ENCODE results near the gene GNG7.

DNA sequence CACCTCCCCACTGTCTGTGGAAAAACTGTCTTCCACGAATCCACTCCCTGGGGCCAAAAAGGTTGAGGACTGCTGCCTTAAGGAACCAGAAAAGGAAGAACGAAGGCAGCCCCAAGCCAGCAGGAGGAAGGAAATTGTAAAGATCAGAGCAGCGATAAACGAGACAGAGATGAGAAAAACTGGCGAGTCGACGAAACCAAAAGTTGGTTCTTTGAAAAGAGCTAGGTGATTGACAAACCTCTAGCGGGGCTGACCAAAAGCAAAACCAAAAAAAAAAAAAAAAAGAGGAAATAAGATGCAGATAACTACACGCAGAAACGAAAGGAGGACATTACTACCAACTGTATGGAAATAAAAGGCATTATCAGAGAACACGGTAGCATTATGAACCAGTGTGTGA lies 149.6 kb downstream of the GNG7 start:
- TF ChIP-seq POLR2AphosphoS5 (IDR thresholded peaks at IDR 0.05; ENCODE audit: low read depth, low read length) (no peak), POLR2A (IDR thresholded peaks at IDR 0.05; ENCODE audit: low read depth, low read length) (no peak), PAX5 (IDR thresholded peaks at IDR 0.05; ENCODE audit: insufficient read depth, low read length, severe bottlenecking) (no peak), TAF1 (IDR thresholded peaks at IDR 0.05; ENCODE audit: low read depth, low read length) (no peak), SPI1 (IDR thresholded peaks at IDR 0.05; ENCODE audit: low read depth, low read length) (no peak)

All from GM12891 (cell line).